ENCODE measurements around the gene HNRNPH3. TPM values are rescaled to one million over a fixed set of nuclear protein-coding genes. Genes with fewer than 3 reads are reported as not detected.

HNRNPH3 gene
- total RNA-seq, 1 donor from 2014 or later, result 90.4 TPM

DNA sequence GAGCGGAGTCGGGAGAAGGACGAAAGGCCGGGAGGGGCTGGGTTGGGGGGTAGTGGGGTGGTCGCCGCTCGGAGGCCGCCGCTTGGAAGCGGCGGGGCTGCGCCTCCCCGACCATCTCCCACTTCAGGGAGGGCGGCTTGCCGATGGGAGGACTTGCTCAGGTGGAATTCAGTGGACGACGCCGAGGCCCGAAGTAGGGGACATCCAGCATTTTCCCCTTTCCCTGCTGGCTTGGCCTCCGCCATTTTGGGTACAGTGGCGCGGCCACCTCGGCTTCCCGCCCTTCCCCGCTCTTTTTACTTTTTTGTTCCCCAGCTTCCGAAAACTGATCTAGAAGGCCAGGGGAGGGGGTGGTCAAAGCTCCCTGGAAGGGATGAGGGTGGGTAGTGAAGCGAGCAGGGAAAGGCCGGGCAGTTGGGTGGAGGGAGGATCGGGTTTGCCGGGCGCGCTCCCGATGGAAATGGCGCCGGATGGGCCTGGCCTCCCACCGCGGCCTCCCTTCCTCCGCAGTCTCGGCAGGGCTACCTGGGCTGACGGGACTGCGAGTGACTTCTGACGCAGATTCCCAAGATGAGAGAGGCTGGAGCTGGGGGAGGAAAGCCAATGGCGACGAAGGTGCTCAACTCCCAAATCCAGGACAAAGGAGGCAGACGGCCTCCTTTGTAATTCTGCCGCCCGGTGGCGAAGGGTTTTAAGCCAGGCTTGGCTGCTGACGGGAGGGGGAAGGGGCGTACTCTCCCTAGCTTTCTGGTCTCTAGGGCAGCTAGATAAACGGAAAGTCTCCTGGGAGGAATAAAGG lies 594 bp downstream of the HNRNPH3 start, which contains the start of gene PBLD:
Gene PBLD (minus strand): TSS at position 670 of the 799 bp plus-strand sequence. CDS start 26,084 bp downstream, outside the sequence.
- intact Hi-C loops (cut with DNase I), result loop anchor here (2.0 to 10.0 kb wide), 2 partner anchors 448 to 572 kb away; partner anchors contain the start of genes DDX50 and SIRT1
- peak within 1 kb of the TSS; percentile 100 for H3K27ac ChIP-seq
- DNase-seq (ENCODE audit: extremely low spot score in 2 of 2), result peak in 1 of 2 donors; percentile 88
- H3K4me1 ChIP-seq, result peaks cover 61% of the 10 kb centered on the region
- peak within 1 kb of the TSS; percentile 97 to 98 for H3K4me3 ChIP-seq
- no peaks in the 10 kb centered on the region for H3K27me3 ChIP-seq
- TF ChIP-seq CTCF (IDR thresholded peaks at IDR 0.05) (peak in 1 of 3 experiments; percentile 7), POLR2AphosphoS5 (IDR thresholded peaks at IDR 0.05; ENCODE audit: insufficient read depth in 1 of 2, low read depth in 1 of 2) (peak in 1 of 2 donors; percentile 43), POLR2A (IDR thresholded peaks at IDR 0.05) (peak in 1 of 2 donors; percentile 53)
- no peaks in the 10 kb centered on the region for H3K9me3 ChIP-seq
- no peaks in the 10 kb centered on the region for H3K36me3 ChIP-seq

- H3K27ac ChIP-seq, result peak overlapping the region; percentile 100
- H3K9me3 ChIP-seq, result no peaks in the 10 kb centered on the region
- H3K36me3 ChIP-seq, result peaks cover 0 to 3% of the 10 kb centered on the region in 2 donors
- no peak for DNase-seq (ENCODE audit: extremely low spot score in 2 of 2)
- TF ChIP-seq CTCF (IDR thresholded peaks at IDR 0.05), result no peak
- no peak for TF ChIP-seq POLR2AphosphoS5 (IDR thresholded peaks at IDR 0.05; ENCODE audit: insufficient read depth in 1 of 2, low read depth in 1 of 2)
- no peak for TF ChIP-seq POLR2A (IDR thresholded peaks at IDR 0.05)
- H3K27me3 ChIP-seq, result no peaks in the 10 kb centered on the region
- H3K4me1 ChIP-seq, result peaks cover 65% of the 10 kb centered on the region
- intact Hi-C loops (cut with DNase I), result loop anchor here (2.0 to 10.0 kb wide), 2 partner anchors 448 to 572 kb away; partner anchors contain the start of genes DDX50 and SIRT1
- peak overlapping the region; percentile 97 to 98 for H3K4me3 ChIP-seq
Observed at GRCh38 chr10:68333058-68333395, 1.2 kb downstream of the HNRNPH3 start.

DNA sequence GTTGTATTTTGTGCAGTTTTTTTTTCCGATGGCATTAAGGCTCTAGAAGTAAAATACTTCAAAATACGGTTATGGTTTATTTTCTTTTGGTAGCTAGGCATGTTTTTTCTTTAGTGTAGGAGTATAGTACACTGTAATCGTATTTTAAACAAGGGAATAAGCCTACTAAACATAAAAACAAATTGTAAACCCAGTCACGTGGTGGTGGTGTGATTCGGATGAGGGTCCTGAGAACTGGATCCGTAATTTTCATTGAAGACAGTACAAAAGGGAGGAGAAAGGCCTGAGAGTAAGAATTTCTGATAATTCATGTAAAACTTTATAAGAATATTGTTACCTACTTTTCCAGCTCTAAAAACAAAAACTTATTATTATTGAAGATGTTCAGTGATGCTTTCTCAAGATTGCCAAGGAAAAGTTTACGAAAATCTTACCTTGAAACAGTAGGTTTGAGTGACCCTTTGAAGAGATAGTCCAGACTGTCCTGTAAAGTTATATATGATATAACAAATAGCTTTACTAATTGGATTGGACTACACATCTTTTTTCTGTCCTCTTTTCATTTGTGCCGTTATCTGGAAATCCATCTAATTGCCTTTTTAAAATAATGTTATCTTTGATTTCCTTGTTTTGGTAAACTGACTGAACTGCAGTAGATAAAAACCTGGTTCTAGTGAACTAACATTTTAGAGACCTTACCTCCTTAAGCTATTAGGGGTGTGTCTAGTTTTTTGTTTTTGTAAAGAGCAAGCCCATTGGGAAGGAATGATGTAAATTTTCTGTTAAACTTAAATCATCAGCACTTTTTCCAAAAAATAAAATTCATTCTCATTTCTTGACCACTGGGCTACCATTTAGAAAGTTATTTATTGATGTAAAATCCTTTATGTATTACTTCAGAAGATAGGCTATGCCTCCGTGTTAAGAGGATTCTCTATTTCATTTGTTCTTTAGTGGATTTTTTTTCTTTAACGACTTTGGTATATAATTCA lies 1.9 kb downstream of the HNRNPH3 start:
- no peaks in the 10 kb centered on the region for H3K9me3 ChIP-seq
- TF ChIP-seq POLR2AphosphoS5 (IDR thresholded peaks at IDR 0.05; ENCODE audit: insufficient read depth in 1 of 2, low read depth in 1 of 2) (no peak), POLR2A (IDR thresholded peaks at IDR 0.05) (no peak), CTCF (IDR thresholded peaks at IDR 0.05) (no peak)
- no peaks in the 10 kb centered on the region for H3K27me3 ChIP-seq
- H3K27ac ChIP-seq, result peak overlapping the region; percentile 100
- intact Hi-C loops (cut with DNase I), result loop anchor here (2.0 to 10.0 kb wide), 2 partner anchors 449 to 571 kb away; partner anchors contain the start of genes DDX50 and SIRT1
- H3K36me3 ChIP-seq, result peaks cover 0 to 10% of the 10 kb centered on the region in 2 donors
- peaks cover 67% of the 10 kb centered on the region for H3K4me1 ChIP-seq
- DNase-seq (ENCODE audit: extremely low spot score in 2 of 2), result no peak
- H3K4me3 ChIP-seq, result peak overlapping the region; percentile 97 to 98

GRCh38 chr10:68334672-68335467 lies 3.0 kb downstream of the HNRNPH3 start:
- no peaks in the 10 kb centered on the region for H3K9me3 ChIP-seq
- peak overlapping the region; percentile 100 for H3K27ac ChIP-seq
- TF ChIP-seq CTCF (IDR thresholded peaks at IDR 0.05) (no peak), POLR2AphosphoS5 (IDR thresholded peaks at IDR 0.05; ENCODE audit: insufficient read depth in 1 of 2, low read depth in 1 of 2) (no peak), POLR2A (IDR thresholded peaks at IDR 0.05) (no peak)
- no peak for DNase-seq (ENCODE audit: extremely low spot score in 2 of 2)
- H3K27me3 ChIP-seq, result no peaks in the 10 kb centered on the region
- intact Hi-C loops (cut with DNase I), result loop anchor here (10.0 kb wide), 1 partner anchor 570 kb away; the partner anchor contains the start of gene DDX50
- H3K4me3 ChIP-seq, result peak overlapping the region; percentile 97 to 98
- peaks cover 0 to 21% of the 10 kb centered on the region in 2 donors for H3K36me3 ChIP-seq
- H3K4me1 ChIP-seq, result peaks cover 56% of the 10 kb centered on the region
